CD4-positive, alpha-beta T cell treated with Interleukin-17A for 1 hour (primary cell): Measurements from ENCODE around the gene CDCA4.
A peak's percentile ranks its signal among the peaks of the same experiment; 100 is the strongest.
"Not testable (repeated sequence)": the region's sequence is repeated elsewhere in the genome, so short reads cannot be mapped to it uniquely, and the experiment has no call there.

ENCODE experiments used
- DNase-seq: peaks from one replicate; pipeline ENCODE4 v3.0.0-alpha.2; 2020

The CDCA4 gene

DNA sequence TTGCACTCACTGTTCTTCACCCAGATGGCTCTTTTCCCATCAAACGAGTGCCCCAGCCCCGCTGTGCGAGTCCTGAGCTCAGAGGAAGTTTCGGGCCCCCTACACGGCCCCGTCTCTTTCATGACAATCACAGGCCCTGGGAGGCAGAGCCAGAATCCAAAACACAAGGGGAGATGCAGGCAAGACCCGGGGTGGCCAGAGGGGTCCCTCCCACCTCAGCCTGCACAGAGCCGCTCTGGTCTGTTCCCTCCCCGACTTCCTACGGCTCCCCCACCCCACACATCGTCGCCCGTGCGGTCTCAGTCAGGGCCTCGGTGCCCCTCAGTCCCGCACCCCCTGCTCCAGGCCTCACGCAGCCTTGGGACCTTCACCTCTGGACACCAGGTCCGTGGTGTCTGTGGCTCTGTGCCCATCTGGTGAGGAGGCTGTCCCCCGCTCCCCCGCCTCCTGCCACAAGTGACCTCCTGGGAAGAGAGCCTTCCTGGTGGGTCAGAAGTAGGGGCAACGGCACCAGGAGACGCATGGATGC is 35.5 kb upstream of the CDCA4 start:
- DNase-seq, result no peak

DNA sequence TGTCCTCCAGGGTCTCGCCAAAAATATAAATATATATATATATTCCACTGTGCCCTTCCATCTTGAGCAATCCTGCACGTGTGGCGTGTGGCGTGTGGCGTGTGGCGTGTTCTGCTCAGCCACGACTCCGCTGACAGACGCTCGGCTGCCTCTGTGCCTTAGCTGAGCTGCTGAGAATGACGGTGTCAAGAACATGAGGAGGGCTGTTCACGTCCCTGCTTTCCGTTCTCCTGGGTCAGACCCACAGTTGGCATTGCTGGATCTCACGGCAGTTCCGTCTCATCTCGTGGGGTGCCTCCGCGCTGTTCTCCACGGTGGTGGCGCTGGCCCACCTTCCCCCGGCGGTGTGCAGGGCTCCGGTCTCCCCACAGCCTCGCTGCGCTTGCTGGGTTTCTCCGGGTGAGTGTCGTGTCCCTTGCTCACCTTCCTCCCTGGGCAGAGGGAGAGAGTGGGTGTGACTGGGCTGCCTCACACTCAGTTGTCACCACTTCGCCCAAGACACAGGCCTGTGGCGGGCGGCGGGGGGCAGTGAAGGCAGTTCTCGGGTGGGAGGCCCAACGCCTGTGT is 34.9 kb upstream of the CDCA4 start:
- DNase-seq, result no peak

DNA sequence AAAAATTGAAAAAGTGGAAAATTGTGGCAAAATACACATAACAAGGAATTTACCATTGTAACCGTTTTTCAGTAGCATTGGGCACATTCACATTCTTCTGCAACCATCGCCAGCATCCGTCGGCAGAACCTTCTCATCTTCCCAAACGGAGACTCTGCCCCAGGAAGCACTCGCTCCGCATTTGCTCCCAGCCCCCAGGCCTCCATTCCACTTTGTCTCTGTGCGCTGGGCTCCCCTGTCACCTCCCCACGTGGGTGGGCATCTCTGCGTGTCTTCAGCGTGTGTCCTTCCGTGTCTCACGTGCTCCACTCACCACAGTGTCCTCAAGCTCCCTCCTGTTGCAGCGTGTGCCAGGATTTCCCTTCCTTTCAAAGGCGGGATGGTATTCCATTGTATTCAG is 34.5 kb upstream of the CDCA4 start:
- DNase-seq, result no peak

DNA sequence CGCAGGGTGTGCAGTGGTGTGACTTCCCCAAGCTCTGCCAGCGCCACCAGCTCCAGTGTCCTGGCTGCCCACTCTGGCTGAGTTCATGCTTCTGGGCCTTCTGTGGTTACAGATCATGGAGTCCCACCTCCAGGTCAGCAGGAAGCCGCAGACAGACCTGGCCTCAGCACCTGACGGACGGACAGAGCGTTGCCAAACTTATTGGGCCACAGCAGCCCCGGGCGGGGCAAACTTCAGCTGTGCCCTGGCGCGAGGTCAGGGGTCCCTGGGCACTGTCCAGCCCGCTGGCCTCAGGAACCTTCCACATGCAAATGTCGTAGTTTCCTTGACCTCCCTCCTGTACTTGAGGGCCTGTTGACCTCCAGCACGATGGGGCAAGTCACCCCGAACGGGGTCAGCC is 33.1 kb upstream of the CDCA4 start:
- no peak for DNase-seq

DNA sequence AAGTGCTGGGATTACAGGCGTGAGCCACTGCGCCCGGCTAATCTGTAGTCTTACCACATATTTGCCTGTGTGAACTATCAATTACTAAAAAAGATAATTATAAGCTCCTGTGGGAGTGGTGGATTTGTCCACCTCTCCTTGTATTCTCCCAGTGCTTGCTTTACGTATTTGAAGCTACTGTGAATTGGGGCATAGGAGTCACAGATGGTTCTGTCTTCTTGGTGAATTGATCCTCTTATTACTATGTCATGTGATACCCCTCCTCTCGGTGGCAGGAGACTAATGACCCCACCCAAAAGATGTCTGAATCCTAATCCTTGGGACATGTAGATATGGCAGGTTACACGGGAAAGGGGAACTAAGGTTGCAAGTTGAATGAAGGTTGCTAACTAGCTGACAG is 32.5 kb upstream of the CDCA4 start:
- DNase-seq, result no peak

DNA sequence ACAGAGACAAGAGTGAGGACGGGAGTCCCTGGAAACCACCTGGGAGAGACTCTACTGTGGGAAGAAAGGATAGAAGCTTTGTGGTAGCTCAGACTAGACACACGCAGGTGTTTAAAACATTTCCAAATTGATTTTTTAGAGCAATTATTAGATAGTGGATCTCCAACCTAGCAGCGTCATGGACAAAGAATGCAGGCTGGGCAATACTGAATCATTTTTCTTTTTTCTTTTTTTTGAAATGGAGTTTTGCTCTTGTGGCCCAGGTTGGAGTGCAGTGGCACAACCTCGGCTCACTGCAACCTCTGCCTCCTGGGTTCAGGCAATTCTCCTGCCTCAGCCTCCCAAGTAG is 31.2 kb upstream of the CDCA4 start:
- no peak for DNase-seq

DNA sequence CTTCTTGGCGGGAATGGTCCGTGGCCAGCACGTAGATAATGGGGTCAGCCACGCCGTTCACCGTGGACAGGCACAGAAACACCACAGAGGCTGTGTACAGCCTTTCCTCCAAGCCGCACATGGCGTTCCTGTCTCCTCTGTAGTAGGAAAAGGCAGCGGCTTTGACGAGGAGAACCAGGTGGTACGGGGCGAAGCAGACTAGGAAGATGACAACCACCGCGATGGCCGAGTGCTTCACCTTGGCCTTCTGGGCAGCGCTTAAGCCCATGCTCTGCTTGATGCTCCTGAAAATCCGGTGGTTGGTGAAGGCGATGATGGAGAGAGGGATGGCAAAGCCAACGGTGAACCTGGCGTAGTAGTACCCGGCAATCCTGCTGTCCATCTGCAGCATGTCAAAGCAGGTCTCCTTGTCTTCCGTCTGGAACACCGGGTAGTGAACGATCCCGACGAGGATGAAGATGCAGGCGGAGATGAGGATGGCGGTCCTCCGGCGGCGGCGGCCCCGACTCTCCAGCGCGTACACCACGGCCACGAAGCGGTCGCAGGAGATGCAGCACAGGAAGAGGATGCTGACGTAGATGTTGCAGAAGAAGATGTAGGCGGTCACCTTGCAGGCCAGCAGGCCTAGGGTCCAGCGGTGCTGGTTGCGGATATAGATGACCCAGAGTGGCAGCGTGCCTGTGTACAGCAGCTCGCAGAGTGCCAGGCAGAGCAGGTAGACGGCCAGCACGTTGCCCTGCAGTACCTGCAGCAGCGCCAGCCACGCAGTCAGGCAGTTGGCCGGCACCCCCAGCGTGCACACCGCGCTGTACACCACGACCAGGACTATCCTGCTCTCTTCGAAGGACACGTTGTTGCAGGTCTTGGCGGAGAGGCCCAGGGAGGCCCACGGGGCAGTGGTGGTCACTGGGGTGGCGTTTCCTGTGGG is 30.6 kb upstream of the CDCA4 start:
- DNase-seq, result no peak

DNA sequence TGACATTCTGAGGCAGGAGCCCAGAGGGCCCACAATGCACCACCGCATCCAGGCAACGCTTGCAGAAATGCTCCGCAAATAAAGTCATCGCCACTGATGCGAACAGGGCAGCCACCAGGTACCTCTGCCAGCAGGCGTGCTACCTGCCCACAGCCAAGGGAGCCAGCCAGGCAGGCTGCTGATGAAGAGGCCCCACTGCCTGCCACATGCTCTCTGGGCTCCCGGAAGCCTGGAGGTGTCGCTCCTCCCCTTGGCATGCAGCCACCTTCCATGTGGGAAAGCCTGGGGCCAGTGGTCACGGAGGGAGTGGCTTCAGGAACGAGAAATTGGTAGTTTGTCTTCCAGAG is 29.6 kb upstream of the CDCA4 start:
- no peak for DNase-seq

DNA sequence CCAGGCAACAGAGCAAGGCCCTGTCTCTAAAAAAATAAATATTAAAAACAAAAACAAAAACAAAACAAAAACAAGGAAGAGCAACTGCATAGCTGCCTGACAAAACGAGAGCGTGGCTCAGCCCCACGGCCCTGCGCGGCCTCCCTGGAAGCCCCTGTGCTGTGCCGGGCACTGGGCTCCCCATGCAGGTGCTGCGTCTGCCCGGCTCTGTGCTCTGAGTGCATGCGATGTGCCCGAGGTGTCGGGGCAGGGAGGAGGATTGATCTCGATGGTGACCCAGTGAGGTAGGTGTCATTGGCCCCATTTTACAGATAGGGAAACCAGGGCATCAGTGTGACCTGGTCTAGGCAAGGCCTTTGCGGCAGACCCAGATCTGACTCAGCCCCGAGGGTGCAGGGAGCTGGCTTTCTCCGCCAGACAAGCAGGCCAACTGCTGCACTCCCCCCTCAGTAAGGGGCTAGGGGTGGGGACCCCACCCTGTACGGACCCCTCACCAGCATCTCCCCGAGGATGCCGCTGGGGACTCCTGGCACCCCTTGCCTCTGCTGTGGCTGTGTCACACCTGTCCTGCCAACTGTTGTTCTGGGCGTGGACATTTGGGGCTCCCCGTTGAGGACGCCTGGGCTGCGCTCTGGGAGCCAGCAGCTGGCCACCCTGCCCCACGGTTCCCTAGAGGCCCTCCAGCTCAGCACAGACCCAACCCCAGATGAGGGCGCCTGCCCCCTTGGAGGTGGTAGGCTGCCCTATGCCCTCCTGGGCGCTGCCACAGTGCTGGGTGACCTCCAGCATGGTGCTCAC is 29.1 kb upstream of the CDCA4 start:
- DNase-seq, result no peak

DNA sequence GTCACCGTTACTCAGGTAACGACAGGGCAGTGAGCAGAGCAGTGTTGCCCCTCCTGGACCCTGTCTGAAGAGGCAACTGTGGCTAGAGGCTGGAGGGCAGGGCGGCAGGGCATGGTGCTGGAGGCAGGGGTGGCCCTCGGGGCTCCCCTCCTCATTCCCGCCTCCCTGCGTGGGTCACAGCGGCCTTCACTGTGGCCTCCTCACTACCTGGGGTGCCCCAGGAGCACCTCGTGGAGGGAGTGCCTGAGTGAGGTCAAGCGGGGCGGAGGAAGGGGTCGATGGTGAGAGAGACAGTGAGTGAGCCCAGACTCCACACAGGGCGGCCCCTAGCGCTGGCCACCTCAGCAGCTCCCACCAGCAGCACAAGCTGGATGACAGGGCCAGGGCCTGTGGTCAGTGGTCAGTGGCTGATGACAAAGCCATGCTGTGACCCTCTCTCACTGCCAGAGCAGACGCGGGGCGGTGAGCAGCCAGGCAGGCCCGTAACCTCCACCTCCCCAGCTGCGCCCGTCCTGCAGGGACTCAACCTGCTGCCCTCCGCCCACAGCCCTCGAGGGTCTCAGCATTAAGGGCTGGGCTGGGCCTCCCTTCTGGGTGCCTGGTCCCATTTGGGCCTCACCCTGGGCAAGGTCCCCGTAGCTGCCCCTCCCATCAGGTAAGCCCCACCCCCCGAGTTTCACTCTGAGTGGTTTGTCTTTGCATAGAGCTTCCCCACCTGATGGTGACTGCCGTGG is 26.6 kb upstream of the CDCA4 start:
- DNase-seq, result no peak

DNA sequence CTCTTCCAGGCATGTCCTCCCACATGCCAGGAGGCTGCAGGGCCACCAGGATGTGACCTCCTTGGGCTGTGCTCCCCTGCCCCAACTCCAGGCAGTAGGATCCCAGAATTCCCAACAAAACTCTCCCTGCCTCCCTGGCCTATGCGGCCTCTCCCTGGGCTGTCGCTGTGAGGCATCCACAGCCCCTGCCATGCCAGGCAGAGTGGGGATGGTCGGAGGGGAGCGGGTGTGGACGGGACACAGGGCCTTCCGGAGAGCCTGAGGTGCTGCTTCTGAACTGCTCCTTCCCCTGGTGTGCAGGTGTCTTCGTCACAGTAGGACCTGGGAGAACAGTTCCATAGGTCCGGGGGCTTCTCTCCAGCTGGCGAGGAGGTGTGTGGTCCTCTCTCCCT is 26.0 kb upstream of the CDCA4 start:
- DNase-seq, result no peak

DNA sequence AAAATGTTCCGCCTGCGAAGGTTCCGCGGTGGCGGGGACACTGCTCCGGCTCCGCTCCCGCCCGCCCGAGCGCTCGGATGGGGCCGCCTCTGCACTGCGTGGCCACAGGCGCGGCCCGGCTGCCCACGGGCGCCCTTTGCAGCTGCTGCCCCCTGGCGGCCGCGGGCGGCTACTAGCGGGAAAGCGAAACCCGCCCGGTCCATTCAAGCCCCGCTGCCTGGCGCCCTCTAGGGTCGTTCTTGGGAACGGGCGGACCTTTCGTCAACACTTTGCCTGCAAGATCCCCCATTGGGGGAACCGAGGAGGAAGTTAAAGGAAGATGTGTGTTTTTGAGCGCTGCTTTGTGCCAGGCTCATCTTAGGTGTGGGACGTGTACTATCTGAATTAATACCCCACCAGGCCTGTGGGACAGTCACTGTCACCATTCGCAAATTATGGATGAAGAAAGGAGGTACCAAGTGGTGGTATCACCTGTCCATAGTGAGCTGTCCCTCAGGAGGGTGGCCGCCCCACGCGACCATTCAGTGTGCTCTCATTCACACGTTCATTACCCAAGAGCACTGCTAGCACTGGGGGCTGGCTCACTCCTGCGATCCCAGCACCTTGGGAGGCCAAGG is 24.9 kb upstream of the CDCA4 start:
- DNase-seq, result peak; percentile 91

DNA sequence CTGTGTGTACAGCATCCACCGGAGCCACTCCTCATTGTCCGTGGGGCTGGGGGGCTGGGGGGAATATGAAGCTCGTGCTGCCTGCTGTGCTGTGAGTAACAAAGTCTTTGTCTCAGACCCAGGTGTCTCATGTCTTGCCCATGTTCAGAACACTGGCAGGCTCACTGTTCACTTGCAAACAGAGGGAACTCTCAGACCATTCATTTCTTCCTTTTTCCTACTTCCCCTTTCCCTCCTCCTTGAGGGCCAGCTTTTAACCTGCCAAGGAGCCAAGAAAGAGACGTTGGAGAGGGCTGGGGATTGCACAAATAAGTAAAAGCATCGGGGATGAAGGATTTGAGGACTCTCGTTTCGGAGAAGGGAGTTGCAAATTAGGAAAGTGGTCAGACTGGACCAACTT is 22.8 kb upstream of the CDCA4 start:
- no peak for DNase-seq

DNA sequence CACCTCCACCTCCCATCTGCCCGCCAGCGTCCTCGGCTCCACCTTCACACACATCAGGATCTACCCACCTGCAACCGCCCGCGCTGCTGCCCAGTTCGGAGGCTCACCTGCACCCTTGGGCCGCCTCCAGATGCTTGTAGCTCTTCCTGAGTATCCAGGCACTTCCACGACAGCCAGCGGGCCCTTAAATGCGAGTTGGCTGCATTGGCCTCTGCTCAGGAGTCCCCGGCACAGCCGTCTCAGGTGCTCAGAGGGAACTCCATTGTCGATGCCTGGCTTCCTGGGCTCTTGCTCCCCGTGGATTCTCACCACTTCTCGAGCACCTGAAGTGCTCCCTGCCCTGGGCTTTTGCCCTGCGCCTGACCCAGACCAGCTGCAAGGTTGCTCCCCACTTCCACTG is 21.9 kb upstream of the CDCA4 start:
- no peak for DNase-seq

DNA sequence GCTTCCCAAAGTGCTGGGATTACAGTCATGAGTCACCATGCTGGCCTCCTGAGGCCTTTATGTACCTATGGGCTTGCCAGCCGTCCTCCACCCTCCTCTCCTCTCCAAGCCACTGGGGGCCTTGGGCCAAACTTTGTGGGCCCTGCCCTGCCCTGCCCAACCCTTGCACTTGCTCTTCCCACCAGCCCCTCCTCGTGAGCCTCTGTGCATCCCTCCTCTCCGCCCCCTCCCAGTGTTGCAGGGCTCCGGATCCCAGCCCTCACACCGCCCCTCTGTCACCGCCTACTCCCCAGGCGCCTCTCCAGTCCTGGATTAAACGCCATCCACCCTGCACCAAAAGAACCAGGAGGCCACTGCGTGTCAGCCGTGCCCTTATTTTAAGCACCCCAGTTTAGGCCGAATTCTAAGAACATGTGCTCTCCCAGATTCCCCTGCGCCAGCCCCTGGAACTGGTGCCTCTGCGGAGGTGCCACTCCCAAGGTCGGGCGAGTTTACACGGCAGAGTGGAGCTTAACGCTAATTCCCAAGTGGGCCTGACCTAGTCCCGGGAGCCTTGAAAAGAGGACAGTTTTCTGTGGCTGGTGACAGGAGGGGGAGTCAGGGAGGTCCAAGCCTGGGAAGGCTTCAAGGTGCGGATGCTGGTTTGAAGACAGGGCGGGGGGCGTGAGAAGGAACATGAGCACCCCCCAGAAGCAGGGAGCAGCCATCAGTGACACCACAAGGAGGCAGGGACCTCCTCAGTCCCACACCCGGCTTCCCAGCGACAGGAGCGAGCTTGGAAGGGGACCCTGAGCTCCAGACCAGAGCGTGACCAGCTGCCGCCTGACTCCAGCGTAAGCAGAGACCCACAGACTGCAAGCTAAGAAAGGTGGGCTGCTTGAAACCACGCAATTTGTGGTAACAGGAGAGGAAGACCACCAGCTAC is 21.2 kb upstream of the CDCA4 start:
- no peak for DNase-seq

DNA sequence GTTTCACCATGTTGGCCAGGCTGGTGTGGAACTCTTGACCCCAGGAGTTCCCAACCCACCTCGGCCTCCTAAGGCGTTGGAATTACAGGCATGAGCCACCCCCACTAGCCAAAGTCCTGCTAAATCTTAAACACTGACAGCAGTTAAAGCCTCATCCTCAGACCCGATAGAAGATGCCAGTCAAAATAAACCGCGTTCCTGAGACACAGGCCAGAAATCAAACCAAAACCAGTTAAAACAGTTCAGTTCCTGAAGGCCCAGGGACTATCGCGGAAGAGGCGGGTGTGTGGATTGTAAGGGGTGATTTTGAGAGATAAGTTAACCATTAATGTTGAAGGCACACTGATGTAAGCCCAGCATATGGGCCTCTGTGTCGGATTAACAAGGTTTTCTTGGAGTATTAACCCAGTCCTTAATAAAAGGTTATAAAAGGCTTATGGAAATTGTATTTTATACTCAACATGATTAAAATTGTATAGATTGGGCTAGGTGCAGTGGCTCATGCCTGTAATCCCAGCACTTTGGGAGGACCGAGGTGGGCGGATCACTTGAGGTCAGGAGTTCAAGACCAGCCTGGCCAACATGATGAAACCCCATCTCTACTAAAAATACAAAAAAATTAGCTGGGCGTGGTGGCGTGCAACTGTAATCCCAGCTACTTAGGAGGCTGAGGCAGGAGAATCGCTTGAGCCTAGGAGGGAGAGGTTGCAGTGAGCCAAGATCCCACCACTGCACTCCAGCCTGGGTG is 18.7 kb upstream of the CDCA4 start:
- no peak for DNase-seq

DNA sequence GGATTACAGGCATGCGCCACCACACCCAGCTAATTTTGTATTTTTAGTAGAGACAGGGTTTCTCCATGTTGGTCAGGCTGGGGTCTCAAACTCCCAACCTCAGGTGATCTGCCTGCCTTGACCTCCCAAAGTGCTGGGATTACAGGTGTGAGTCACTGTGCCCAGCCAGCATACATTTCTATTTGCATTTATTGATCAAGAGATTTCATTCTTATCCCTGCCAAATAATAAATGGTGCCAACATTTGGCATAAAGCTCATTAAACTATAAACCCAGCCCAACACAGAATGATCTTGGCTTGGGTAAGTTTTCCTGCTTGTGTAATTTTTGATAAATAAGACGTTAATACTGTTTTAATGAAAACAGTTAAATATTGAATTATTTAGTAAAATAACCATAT is 14.7 kb upstream of the CDCA4 start:
- DNase-seq, result not testable (repeated sequence)

DNA sequence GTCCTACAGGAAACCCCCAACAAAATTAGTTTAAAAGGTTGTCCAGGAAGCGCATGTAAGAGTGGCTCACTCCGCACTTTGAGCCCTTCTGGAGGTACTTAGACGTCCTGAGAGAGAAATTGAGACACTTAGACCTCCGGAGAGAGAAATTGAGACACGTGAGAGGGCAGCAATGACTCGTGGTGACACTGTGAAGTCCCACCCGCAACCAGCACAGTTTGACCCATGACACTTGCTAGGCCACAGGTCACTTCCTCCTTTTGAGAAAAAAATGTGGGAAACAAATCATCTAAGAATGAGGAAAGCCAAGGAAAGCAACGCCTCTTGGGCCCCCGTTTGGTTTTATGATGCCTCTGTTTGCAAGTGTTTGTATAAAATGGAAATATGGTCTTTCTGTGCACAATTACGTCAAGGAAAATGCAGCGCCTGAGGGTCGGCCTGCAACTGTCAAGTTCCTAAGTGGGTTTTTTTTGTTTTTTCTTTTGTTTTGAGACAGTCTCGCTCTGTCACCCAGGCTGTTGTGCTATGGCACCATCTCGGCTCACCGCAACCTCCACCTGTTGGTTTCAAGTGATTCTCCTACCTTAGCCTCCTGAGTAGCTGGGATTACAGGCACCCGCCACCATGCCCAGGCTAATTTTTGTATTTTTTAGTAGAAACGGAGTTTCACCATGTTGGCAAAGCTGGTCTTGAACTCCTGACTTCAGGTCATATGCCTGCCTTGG is 13.6 kb upstream of the CDCA4 start:
- DNase-seq, result no peak

DNA sequence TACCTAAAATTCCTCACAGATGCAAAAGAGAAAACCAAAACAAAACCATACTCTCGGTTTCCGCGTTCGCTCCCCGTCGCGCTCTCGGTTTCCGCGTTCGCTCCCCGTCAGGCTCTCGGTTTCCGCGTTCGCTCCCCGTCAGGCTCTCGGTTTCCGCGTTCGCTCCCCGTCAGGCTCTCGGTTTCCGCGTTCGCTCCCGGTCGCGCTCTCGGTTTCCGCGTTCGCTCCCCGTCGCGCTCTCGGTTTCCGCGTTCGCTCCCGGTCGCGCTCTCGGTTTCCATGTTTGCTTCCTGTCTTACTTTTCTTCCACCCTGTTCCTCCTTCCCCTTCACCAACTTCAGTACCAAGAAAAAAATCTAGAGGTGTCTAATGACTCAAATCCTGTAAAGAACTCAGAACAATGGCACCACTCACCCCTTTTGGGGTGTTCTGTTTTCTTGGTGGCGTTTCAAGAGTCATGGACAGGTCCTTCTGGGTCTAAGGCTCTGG is 12.6 kb upstream of the CDCA4 start:
- DNase-seq, result peak; percentile 37

DNA sequence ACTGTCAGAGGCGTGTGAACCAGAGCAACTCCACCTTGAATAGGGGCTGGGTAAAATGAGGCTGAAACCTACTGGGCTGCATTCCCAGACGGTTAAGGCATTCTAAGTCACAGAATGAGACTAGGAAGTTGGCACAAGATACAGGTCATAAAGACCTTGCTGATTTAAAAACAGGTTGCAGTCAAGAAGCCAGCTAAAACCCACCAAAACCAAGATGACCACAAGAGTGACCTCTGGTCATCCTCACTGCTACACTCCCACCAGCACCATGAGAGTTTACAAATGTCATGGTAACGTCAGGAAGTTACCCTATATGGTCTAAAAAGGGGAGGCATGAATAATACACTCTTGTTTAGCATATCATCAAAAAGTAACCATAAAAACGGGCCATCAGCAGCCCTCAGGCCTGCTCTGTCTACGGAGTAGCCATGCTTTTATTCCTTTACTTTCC is 11.6 kb upstream of the CDCA4 start:
- not testable (repeated sequence) for DNase-seq
